ENCODE results near the gene PTGES2.

DNA sequence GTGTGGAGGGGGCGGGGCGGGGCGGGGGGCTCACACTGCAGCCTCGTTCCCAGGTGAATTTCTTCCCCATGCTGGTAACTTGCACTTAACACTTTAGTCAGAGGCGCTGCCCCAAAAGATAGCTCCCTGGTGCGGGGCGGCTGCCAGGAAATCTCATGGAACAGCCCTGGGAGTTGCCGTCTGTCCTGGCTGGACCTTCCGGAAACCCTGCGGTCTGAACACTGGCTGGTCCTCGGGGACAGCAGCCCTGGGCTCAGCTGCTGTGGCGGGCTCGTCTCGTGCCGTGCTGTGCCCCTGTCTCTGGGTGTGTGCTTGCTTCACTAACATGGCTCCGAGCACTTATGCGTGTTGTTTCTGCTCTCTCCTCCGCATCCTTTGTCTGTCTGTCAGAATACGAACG lies 25.8 kb downstream of the PTGES2 start:
- TF ChIP-seq POLR2A (IDR thresholded peaks at IDR 0.05), result no peak
- no peak for TF ChIP-seq CTCF (IDR thresholded peaks at IDR 0.05)
- TF ChIP-seq POLR2AphosphoS5 (IDR thresholded peaks at IDR 0.05; ENCODE audit: insufficient read depth in 1 of 2, low read depth in 1 of 2), result no peak

Data from vagina (tissue), 2 donors.